Limb (tissue), 2 donors: Measurements from ENCODE around the gene CTTNBP2.
"Not testable (repeated sequence)": the region's sequence is repeated elsewhere in the genome, so short reads cannot be mapped to it uniquely, and the experiment has no call there.

Experiments used
- DNase-seq, 2 donors: peaks; one replicate each; pipeline ENCODE4 v3.0.0-alpha.2; 2016; ENCODE audit errors: extremely low spot score in 2 of 2

The CTTNBP2 gene

GRCh38 chr7:117755136-117755535, 118.1 kb downstream of the CTTNBP2 start:
- DNase-seq, result no peak

GRCh38 chr7:117751775-117752174, 121.5 kb downstream of the CTTNBP2 start:
- no peak for DNase-seq

GRCh38 chr7:117750612-117751563, 122.4 kb downstream of the CTTNBP2 start:
- DNase-seq, result peak in 1 of 2 donors; percentile 56

- no peak for DNase-seq
Observed at GRCh38 chr7:117741962-117742361, 131.3 kb downstream of the CTTNBP2 start.

- no peak for DNase-seq
Observed at GRCh38 chr7:117739085-117739484, 134.2 kb downstream of the CTTNBP2 start.

GRCh38 chr7:117737926-117738325, 135.3 kb downstream of the CTTNBP2 start:
- no peak for DNase-seq

- no peak for DNase-seq
Observed at GRCh38 chr7:117731455-117731854, 141.8 kb downstream of the CTTNBP2 start.

- DNase-seq, result no peak
Observed at GRCh38 chr7:117730390-117730789, 142.9 kb downstream of the CTTNBP2 start.

GRCh38 chr7:117728890-117729624, 144.2 kb downstream of the CTTNBP2 start:
- peak in 1 of 2 donors; percentile 24 for DNase-seq

- DNase-seq, result no peak
Observed at GRCh38 chr7:117724898-117725297, 148.3 kb downstream of the CTTNBP2 start.

GRCh38 chr7:117719377-117719776, 153.9 kb downstream of the CTTNBP2 start:
- no peak for DNase-seq

GRCh38 chr7:117718116-117718835, 155.0 kb downstream of the CTTNBP2 start:
- no peak for DNase-seq

GRCh38 chr7:117717357-117717756, 155.9 kb downstream of the CTTNBP2 start:
- DNase-seq, result no peak

GRCh38 chr7:117716707-117717299, 156.4 kb downstream of the CTTNBP2 start:
- DNase-seq, result no peak

GRCh38 chr7:117715784-117716445, 157.3 kb downstream of the CTTNBP2 start:
- peak in 1 of 2 donors; percentile 36 for DNase-seq

- DNase-seq, result no peak
Observed at GRCh38 chr7:117711556-117711955, 161.7 kb downstream of the CTTNBP2 start.

GRCh38 chr7:117708173-117708572, 165.1 kb downstream of the CTTNBP2 start:
- not testable (repeated sequence) for DNase-seq

- no peak for DNase-seq
Observed at GRCh38 chr7:117707080-117707479, 166.2 kb downstream of the CTTNBP2 start.

- no peak for DNase-seq
Observed at GRCh38 chr7:117706210-117706609, 167.0 kb downstream of the CTTNBP2 start.

GRCh38 chr7:117705630-117706029, 167.6 kb downstream of the CTTNBP2 start:
- DNase-seq, result no peak

GRCh38 chr7:117704063-117704462, 169.2 kb downstream of the CTTNBP2 start:
- DNase-seq, result no peak
